ENCODE measurements around the gene SPPL3. TPM values are rescaled to one million over a fixed set of nuclear protein-coding genes. Genes with fewer than 3 reads are reported as not detected.

SPPL3 gene
- total RNA-seq, 1 donor from 2014 or later: 28.2 TPM

DNA sequence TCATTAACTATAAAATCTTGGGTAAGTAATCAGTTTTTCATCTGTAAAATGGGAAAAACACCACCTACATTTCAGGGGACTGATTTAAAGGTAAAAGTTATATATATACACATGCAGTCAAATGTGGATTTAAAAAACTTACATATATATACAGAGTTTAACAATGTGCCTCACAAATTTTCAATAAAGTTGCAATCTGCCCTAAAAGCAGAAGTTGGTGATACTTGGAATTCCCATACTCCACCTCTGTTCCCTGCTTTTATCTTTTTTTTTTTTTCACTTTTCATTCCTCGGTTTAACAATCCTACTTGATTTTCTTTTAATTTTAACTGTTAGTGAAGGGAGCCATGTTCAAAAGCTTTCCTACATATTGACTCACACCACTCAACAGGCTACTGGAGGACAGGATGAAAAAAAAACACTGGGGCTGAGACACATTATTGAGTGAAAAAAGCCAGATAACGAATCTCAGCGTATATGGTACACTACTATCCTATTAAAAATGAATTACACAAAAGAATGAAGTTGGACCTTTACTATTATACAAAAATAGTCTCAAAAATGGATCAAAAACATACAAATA, 24.3 kb downstream of the SPPL3 start:
- no peak overlapping the region for H3K4me3 Mint-ChIP-seq
- peaks cover 17% of the 10 kb centered on the region for H3K4me1 Mint-ChIP-seq
- DNase-seq: no peak
- H3K27ac Mint-ChIP-seq: no peak overlapping the region
- intact Hi-C loops (cut with micrococcal nuclease): no loop called here
- no peaks in the 10 kb centered on the region for H3K27me3 Mint-ChIP-seq
- peaks cover 2% of the 10 kb centered on the region for H3K36me3 Mint-ChIP-seq (ENCODE audit: low read depth)
- H3K9me3 Mint-ChIP-seq: no peaks in the 10 kb centered on the region

DNA sequence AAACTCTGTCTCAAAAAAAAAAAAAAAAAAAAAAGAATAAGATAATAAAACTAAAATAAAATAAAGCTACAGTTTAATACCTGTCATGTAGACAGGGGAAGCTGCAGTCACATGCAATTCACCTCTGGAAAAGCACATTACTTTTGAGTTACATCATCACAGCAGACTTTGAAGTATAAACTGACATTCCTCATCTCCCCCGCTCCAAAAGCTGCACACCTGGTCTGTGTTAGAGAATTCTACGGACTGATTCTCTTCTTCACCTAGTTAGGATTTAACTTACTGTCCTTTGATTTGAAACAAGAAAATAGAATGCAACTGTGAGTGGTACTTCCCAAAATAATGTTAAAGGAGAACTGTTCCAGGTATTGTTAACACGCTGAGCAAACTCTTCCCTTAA, 25.1 kb downstream of the SPPL3 start:
- intact Hi-C loops (cut with micrococcal nuclease): no loop called here
- Mint-ChIP-seq H3K4me3 (no peak overlapping the region), H3K27me3 (no peaks in the 10 kb centered on the region), H3K4me1 (peaks cover 14% of the 10 kb centered on the region), H3K27ac (no peak overlapping the region), H3K9me3 (no peaks in the 10 kb centered on the region), H3K36me3 (ENCODE audit: low read depth) (peaks cover 2% of the 10 kb centered on the region)
- no peak for DNase-seq

DNA sequence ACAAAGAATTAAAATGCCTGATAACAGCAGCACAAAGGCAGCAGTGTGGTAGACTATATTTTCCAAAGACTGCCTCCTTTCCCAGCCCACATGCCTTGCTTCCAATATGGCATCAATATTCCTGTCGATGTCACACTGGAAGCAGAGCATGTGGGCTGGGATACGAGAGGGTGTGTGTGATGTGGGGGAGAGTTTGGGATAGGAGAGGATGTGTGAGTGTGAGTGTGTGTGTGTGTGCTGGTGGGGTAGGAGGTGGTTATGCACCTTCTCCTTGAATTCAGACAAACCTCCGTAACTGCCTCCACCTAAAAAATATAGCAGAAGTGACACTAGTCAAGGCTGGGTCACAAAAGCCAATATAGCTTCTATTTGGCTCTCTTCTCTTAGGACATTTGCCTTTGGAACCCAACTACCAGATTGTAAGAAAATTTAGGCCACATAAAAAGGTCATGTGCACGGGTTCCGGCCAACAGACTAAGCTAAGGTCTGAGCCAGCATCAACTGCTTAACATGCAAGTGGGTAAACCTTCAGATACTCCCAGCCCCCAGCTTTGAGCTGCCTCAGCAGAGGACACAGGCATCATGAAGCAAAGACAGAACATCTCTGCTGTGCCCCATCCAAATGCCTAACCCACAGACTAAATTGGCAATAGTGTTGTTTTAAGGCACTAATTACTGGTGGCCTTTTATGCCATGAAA, 29.5 kb downstream of the SPPL3 start:
- Mint-ChIP-seq H3K9me3 (no peaks in the 10 kb centered on the region), H3K36me3 (ENCODE audit: low read depth) (peaks cover 2% of the 10 kb centered on the region), H3K4me3 (no peak overlapping the region), H3K27ac (no peak overlapping the region), H3K4me1 (peaks cover 16% of the 10 kb centered on the region), H3K27me3 (no peaks in the 10 kb centered on the region)
- DNase-seq: no peak
- intact Hi-C loops (cut with micrococcal nuclease): no loop called here

- no peaks in the 10 kb centered on the region for H3K36me3 Mint-ChIP-seq (ENCODE audit: low read depth)
- no peaks in the 10 kb centered on the region for H3K27me3 Mint-ChIP-seq
- H3K9me3 Mint-ChIP-seq: no peaks in the 10 kb centered on the region
- no peak overlapping the region for H3K4me3 Mint-ChIP-seq
- DNase-seq: no peak
- H3K27ac Mint-ChIP-seq: no peak overlapping the region
- H3K4me1 Mint-ChIP-seq: peaks cover 15% of the 10 kb centered on the region
- intact Hi-C loops (cut with micrococcal nuclease): no loop called here
Observed at GRCh38 chr12:120873226-120873625, 30.9 kb downstream of the SPPL3 start.

GRCh38 chr12:120872487-120872886, 31.7 kb downstream of the SPPL3 start:
- no peak overlapping the region for H3K27ac Mint-ChIP-seq
- H3K27me3 Mint-ChIP-seq: no peaks in the 10 kb centered on the region
- no peak overlapping the region for H3K4me3 Mint-ChIP-seq
- no peaks in the 10 kb centered on the region for H3K9me3 Mint-ChIP-seq
- H3K4me1 Mint-ChIP-seq: peaks cover 15% of the 10 kb centered on the region
- intact Hi-C loops (cut with micrococcal nuclease): no loop called here
- no peak for DNase-seq
- H3K36me3 Mint-ChIP-seq (ENCODE audit: low read depth): no peaks in the 10 kb centered on the region

DNA sequence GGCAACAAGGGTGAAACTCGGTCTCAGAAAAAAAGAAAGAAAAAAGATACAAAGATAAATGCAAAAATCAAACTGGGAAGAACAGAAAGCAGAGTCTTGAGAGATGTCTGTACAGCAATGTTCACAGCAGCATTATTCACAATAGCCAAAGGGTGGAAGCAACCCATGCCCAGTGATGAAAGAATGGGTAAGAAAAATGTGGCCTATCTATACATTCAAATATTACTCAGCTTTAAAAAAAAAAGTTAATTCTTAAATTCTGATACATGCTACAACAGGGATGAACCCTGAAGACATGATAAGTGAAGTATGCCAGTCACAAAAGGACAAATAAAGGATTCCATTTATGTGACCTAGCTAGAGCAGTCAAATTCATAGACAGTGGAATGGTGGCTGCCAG, 33.7 kb downstream of the SPPL3 start:
- Mint-ChIP-seq H3K9me3 (no peaks in the 10 kb centered on the region), H3K4me1 (peaks cover 8% of the 10 kb centered on the region), H3K27me3 (no peaks in the 10 kb centered on the region), H3K36me3 (ENCODE audit: low read depth) (no peaks in the 10 kb centered on the region), H3K4me3 (no peak overlapping the region), H3K27ac (no peak overlapping the region)
- intact Hi-C loops (cut with micrococcal nuclease): no loop called here
- DNase-seq: no peak

GRCh38 chr12:120869376-120869775, 34.8 kb downstream of the SPPL3 start:
- intact Hi-C loops (cut with micrococcal nuclease): no loop called here
- H3K9me3 Mint-ChIP-seq: no peaks in the 10 kb centered on the region
- no peak overlapping the region for H3K4me3 Mint-ChIP-seq
- H3K27ac Mint-ChIP-seq: no peak overlapping the region
- H3K4me1 Mint-ChIP-seq: peaks cover 11% of the 10 kb centered on the region
- no peaks in the 10 kb centered on the region for H3K36me3 Mint-ChIP-seq (ENCODE audit: low read depth)
- DNase-seq: no peak
- no peaks in the 10 kb centered on the region for H3K27me3 Mint-ChIP-seq

GRCh38 chr12:120866108-120866507, 38.0 kb downstream of the SPPL3 start:
- H3K4me3 Mint-ChIP-seq: no peak overlapping the region
- H3K4me1 Mint-ChIP-seq: peaks cover 6% of the 10 kb centered on the region
- H3K27ac Mint-ChIP-seq: no peak overlapping the region
- H3K27me3 Mint-ChIP-seq: no peaks in the 10 kb centered on the region
- DNase-seq: no peak
- peaks cover 3% of the 10 kb centered on the region for H3K36me3 Mint-ChIP-seq (ENCODE audit: low read depth)
- H3K9me3 Mint-ChIP-seq: no peaks in the 10 kb centered on the region
- intact Hi-C loops (cut with micrococcal nuclease): no loop called here

DNA sequence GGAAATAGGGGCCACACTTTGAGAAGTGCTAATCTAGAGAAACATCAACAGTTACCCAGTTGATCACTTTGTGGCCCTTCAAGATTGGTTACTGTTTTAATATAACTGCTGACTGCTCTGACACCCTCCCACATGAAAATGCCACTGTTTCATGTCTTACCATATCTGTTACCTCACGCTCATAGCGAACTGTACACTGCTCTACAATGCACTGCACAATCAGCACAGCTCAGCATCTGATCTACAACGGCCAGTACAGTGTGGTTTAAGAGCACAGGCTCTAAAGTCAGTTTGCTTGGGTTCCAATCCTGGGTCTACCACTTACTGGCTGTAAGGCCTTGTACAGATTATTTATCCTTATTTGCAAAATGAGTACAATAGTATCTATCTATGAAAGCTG, 39.1 kb downstream of the SPPL3 start:
- H3K27me3 Mint-ChIP-seq: no peaks in the 10 kb centered on the region
- H3K27ac Mint-ChIP-seq: no peak overlapping the region

GRCh38 chr12:120862664-120863063, 41.5 kb downstream of the SPPL3 start:
- no peak for DNase-seq
- no peak overlapping the region for H3K27ac Mint-ChIP-seq
- H3K4me3 Mint-ChIP-seq: no peak overlapping the region
- peaks cover 15% of the 10 kb centered on the region for H3K36me3 Mint-ChIP-seq (ENCODE audit: low read depth)
- intact Hi-C loops (cut with micrococcal nuclease): no loop called here
- H3K4me1 Mint-ChIP-seq: peaks cover 6% of the 10 kb centered on the region
- H3K9me3 Mint-ChIP-seq: peaks cover 4% of the 10 kb centered on the region
- no peaks in the 10 kb centered on the region for H3K27me3 Mint-ChIP-seq

More for the DNA sequence above, 39.1 kb downstream of the SPPL3 start:
- H3K4me3 Mint-ChIP-seq: no peak overlapping the region
- intact Hi-C loops (cut with micrococcal nuclease): no loop called here
- H3K9me3 Mint-ChIP-seq: no peaks in the 10 kb centered on the region
- H3K36me3 Mint-ChIP-seq (ENCODE audit: low read depth): peaks cover 4% of the 10 kb centered on the region
- no peak for DNase-seq
- H3K4me1 Mint-ChIP-seq: peaks cover 6% of the 10 kb centered on the region

- Mint-ChIP-seq H3K4me1 (peaks cover 19% of the 10 kb centered on the region), H3K36me3 (ENCODE audit: low read depth) (peaks cover 18% of the 10 kb centered on the region), H3K9me3 (peaks cover 7% of the 10 kb centered on the region), H3K4me3 (no peak overlapping the region), H3K27me3 (no peaks in the 10 kb centered on the region), H3K27ac (no peak overlapping the region)
- intact Hi-C loops (cut with micrococcal nuclease): no loop called here
- DNase-seq: no peak
Observed at GRCh38 chr12:120861074-120861795, 42.9 kb downstream of the SPPL3 start.

DNA sequence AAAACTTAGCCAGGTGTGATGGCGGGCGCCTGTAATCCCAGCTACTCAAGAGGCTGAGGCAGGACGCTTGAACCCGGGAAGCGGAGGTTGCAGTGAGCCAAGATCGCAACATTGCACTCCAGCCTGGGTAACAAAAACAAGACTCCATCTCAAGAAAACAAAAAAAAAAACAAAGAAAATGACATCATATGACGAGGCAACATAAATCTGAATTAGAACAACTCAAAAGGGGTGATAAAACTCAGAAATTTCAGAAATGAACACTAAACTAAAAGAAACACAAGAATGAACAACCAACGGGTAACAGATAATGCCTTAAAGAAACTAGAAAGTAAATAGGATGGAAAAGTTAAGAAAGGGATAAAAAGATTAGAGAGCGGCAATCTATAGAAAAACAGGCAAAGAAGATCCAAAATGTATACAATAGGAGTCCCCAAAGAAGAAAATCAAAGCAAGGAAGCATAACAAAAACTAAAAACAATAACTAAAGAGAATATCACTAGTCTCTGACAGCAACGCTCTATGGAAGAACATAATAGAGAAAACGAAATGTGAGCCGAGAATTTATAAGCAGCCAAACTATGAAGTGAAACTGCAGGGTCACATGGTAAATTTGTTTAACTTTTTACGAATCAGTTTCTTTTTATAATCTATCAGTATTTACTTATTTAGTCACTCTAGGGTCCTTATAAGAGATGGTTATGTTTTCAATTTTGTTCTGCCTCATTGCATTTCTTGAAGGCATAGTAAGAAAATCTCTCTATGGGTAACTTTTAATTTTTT, 45.7 kb downstream of the SPPL3 start:
- H3K4me3 Mint-ChIP-seq: no peak overlapping the region
- no peak for DNase-seq
- intact Hi-C loops (cut with micrococcal nuclease): loop anchor here (5.0 to 10.0 kb wide), 2 partner anchors 34 to 116 kb away; partner anchors contain the start of gene HNF1A
- H3K36me3 Mint-ChIP-seq (ENCODE audit: low read depth): peaks cover 19% of the 10 kb centered on the region
- peaks cover 7% of the 10 kb centered on the region for H3K9me3 Mint-ChIP-seq
- no peak overlapping the region for H3K27ac Mint-ChIP-seq
- peaks cover 2% of the 10 kb centered on the region for H3K27me3 Mint-ChIP-seq
- H3K4me1 Mint-ChIP-seq: peaks cover 26% of the 10 kb centered on the region

DNA sequence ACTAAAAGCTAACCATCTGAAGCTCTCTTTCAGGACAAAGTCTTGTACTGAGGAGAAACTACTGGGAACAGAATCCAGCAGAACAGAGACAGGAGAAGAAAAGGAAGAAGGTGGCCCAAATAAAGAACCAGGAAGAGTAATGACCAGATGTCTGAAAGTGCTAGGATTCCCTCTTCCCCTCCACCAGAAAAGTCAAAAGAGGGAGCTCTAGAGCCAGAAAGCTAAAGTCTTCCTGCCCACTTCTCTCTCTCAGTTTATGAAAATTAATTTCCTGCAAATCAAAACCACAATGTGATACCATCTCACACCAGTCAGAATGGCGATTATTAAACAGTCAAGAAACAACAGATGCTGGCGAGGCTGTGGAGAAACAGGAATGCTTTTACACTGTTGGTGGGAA, 47.2 kb downstream of the SPPL3 start:
- Mint-ChIP-seq H3K36me3 (ENCODE audit: low read depth) (peaks cover 19% of the 10 kb centered on the region), H3K4me3 (peak overlapping the region; percentile 8), H3K9me3 (peaks cover 7% of the 10 kb centered on the region), H3K27me3 (peaks cover 2% of the 10 kb centered on the region), H3K27ac (peak overlapping the region; percentile 59), H3K4me1 (peaks cover 28% of the 10 kb centered on the region)
- DNase-seq: peak; percentile 57
- intact Hi-C loops (cut with micrococcal nuclease): loop anchor here (5.0 to 10.0 kb wide), 2 partner anchors 35 to 118 kb away; partner anchors contain the start of gene HNF1A
